ENCODE measurements around the gene PBX1.
"Not testable (repeated sequence)": the region's sequence is repeated elsewhere in the genome, so short reads cannot be mapped to it uniquely, and the experiment has no call there.

The PBX1 gene

GRCh38 chr1:164599272-164599671 is 40.3 kb downstream of the PBX1 start:
- no peak for DNase-seq (ENCODE audit: extremely low read depth, low read depth)
- TF ChIP-seq CTCF (IDR thresholded peaks at IDR 0.05; ENCODE audit: low read depth, low read length), result no peak

- DNase-seq (ENCODE audit: extremely low read depth, low read depth), result no peak
- TF ChIP-seq CTCF (IDR thresholded peaks at IDR 0.05; ENCODE audit: low read depth, low read length), result no peak
Observed at GRCh38 chr1:164601399-164602100, 42.6 kb downstream of the PBX1 start.

- DNase-seq (ENCODE audit: extremely low read depth, low read depth), result no peak
- no peak for TF ChIP-seq CTCF (IDR thresholded peaks at IDR 0.05; ENCODE audit: low read depth, low read length)
Observed at GRCh38 chr1:164602101-164602422, 43.1 kb downstream of the PBX1 start.

- no peak for DNase-seq (ENCODE audit: extremely low read depth, low read depth)
- TF ChIP-seq CTCF (IDR thresholded peaks at IDR 0.05; ENCODE audit: low read depth, low read length), result peak; percentile 2; the same call in 1 of the 2 replicates
Observed at GRCh38 chr1:164602480-164603093, 43.6 kb downstream of the PBX1 start.

- DNase-seq (ENCODE audit: extremely low read depth, low read depth), result not testable (repeated sequence)
Observed at GRCh38 chr1:164603805-164604204, 44.8 kb downstream of the PBX1 start.

GRCh38 chr1:164604541-164604940 is 45.6 kb downstream of the PBX1 start:
- DNase-seq (ENCODE audit: extremely low read depth, low read depth), result no peak

GRCh38 chr1:164605254-164606091 is 46.5 kb downstream of the PBX1 start:
- no peak for DNase-seq (ENCODE audit: extremely low read depth, low read depth)
- no peak for TF ChIP-seq CTCF (IDR thresholded peaks at IDR 0.05; ENCODE audit: low read depth, low read length)

More at GRCh38 chr1:164604541-164604940, 45.6 kb downstream of the PBX1 start:
- TF ChIP-seq CTCF (IDR thresholded peaks at IDR 0.05; ENCODE audit: low read depth, low read length), result no peak

All from AG09319 (cell line).